ENCODE results near the gene SMAD3.

Gene SMAD3

GRCh38 chr15:67127965-67128364 is 62.6 kb downstream of the SMAD3 start:
- DNase-seq = no peak

DNA sequence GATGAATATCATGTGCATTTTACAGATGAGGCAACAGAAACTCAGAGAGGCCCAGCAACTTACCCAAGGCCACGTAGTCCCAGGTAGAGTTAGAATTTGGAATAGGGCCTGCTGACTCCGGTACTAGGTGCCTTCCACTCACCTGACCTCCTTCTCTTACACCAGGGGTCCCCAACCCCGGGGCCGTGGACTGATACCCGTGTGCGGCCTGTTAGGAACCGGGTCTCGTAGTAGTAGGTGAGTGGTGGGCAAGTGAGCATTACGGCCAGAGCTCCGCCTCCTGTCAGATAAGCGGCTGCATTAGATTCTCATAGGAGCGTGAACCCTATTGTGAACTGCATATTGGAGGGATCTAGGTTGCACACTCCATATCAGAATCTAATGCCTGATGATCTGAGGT is 64.8 kb downstream of the SMAD3 start:
- no peak for DNase-seq

DNA sequence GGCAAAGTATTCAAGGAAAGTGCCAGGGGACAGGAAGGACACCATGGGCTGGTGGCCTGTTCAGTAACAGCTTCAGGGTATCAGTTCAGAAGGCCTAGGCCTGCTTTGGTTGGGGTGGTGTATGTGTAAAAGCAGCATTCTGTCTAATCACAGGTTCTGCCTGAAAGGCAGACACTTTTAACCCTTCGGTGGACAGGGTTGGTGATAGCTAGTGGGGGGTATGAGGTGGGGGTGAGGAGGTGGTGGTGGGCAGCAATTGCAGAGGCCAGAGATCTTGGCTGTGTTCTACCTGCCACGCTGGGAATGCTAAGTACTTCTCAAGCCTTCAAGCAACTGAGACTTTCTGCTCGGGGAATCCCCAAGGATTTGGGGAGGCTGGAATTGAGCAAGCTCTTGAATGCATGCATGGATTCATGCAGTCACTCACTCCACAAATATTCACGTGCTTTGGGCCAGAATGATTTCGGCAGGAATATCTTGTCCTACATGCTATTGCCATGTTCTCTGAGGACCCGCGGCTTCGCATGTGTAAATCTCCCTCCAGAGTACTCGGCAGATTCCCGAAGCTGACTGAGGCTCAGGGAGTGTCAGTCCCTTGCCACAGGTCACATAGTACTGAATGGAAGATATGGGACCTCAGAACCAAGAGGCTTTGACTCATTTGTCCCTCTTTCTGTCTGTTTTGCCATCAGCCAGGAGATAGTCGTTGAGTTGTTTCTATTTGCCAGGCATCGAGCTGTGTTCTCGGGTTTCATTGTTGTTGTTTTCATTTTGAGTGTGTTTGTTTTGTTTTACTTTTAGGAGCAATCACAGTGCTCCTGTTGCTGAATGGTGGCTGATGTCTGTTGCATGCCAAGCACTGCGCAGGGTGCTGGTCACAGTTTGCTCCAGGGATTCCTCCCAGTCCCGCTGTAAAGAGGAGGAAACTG is 65.5 kb downstream of the SMAD3 start:
- no peak for DNase-seq

- DNase-seq = no peak
Observed at GRCh38 chr15:67132276-67132675, 66.9 kb downstream of the SMAD3 start.

DNA sequence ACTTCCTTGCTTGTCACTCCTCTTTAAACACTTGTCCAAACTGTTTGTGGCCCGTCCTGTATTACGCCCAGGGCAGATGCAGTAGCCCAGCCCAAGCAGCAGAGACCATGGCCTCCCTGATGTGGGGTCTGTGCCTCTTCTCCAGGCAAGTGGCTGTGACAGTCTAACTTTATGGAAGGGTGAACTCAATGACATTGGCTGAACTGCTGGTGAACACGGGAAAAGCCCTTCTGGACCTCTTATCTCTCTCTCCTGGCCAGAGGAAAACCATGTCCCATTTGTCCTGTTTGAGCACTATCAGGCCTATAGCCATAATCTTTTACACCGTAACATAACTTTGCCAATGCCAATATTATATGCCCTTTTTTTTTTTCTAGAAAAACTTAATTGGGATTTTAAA is 67.6 kb downstream of the SMAD3 start:
- no peak for DNase-seq

- no peak for DNase-seq
Observed at GRCh38 chr15:67133738-67134066, 68.3 kb downstream of the SMAD3 start.

GRCh38 chr15:67134067-67134838 is 68.9 kb downstream of the SMAD3 start:
- DNase-seq = no peak

DNA sequence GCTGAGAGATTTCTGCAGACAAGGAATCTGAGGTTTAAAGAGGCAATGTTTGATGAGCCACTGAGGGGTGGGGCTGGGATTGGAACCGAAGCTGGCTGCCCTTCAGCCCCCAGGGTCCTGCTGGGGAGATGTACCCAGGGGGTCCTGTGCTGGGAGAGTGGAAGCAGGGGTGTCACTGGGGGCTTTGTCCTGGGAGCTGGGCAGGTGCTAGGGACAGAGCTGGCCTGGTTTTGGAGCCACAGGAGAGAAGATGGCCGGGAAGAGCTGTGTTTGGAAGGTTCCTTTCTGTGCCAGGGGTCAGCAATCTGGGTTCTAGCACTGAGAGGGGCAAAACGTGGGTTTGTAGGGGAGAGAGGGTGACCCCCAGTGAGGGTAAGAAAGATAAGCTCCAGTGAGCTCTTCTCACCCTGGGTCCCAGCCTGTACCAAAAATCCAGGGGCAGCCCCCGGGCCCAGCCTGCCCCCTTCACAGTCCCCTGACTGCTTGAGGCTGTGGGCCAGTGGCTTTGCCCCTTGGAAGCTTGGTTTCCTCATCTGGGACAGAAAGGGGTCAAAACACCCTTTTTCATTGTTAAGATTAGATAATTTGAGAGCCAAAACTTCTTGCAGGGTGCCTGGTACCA is 69.6 kb downstream of the SMAD3 start:
- DNase-seq = no peak

DNA sequence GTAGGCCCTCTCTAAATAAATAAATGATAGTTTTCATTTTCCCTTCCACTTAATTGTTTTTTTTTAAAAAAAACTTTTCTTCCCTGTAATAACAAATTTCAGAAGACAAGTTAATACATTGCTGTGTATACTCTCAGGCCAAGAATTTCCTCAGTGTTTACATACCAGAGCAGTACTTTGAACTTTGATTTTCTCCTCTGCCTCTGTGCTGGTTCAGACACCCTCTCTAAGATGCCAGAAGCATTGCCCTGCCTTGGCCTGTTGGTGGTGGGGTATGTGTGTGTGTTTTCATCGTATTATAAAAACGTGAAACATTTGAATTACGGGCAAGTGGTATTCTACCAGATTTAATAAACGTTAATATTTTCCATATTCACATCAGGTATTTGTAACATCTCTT is 70.1 kb downstream of the SMAD3 start:
- DNase-seq = no peak

DNA sequence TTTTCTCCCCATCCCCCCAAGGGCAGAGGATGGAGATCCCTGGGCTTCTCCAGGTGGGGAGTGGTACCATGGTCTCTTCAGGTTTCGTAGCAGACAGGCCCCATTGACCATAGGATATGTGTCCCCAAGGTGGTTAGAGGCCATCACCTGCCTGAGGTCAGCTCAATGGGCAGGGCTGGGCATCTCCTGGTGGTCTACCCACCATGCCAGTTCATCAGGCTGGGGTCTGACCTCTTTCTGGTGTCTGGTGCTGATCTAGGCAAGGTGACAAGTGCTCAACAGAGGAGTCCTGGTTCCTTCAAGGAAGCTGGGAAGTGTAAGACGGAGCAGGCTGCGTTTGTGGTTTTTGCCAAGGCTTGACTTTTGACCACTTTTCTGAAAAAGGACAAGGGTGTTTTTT is 71.4 kb downstream of the SMAD3 start:
- DNase-seq = no peak

DNA sequence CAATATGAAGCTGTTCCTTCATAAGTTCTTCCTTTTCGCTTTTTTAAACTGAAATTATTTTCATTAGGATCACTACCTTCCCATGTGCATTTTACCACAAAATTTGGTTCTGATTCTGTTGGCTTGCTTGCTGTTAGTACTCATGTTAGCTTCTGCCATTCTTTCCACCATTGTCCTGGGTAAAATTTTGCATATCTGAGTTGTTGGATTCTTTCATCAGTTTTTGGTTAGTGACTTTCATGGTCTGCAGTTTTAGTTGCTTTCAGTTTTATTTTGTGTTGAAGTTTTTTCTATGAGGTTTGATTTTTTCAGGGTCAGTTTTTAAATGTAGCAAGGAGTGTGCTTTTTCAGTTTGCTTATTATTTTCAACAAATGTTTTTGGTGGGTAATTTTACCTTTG is 71.9 kb downstream of the SMAD3 start:
- no peak for DNase-seq

DNA sequence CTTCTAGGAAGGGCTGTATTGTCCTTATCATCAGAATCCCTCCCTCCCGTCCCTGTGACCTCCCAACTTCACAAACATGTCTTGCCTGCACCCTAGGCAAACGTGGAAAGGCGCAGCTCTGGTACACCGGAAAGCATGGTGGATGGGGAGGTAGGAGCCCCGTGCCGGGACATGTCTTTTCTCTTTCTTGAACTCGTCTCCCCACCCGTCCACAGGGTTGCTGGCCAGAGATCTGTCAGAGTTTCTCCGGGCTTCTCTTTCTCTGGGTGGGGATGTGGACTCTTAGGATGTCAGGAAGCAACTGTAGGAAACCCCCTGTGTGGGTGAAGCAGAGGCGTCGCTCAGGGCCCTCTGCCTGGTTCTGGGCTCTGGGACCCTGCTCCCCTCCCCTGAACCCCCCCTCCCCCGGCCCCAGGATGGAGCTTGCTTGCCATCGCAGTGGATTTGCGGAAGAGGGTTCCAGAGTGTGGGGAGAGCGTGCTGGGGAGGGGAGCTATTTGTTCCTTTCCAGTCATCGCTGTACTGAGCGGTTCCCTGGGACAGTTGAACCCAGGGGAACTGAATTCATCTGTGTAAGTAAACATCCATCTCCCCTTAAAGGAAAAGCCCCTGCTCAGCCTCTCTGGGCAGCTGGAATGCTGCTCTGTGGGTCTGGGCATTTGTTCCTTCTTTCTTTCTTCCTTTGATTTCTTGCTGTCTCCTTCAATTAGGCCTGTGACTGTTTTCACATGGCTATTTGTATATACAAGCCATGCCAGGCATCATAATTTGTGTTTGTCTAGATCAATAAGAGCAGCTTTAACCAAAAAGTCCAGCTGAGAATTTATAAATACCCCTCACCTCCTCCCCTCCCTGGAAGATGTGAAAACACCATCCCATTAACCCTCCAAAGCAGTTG is 72.8 kb downstream of the SMAD3 start:
- DNase-seq = no peak

DNA sequence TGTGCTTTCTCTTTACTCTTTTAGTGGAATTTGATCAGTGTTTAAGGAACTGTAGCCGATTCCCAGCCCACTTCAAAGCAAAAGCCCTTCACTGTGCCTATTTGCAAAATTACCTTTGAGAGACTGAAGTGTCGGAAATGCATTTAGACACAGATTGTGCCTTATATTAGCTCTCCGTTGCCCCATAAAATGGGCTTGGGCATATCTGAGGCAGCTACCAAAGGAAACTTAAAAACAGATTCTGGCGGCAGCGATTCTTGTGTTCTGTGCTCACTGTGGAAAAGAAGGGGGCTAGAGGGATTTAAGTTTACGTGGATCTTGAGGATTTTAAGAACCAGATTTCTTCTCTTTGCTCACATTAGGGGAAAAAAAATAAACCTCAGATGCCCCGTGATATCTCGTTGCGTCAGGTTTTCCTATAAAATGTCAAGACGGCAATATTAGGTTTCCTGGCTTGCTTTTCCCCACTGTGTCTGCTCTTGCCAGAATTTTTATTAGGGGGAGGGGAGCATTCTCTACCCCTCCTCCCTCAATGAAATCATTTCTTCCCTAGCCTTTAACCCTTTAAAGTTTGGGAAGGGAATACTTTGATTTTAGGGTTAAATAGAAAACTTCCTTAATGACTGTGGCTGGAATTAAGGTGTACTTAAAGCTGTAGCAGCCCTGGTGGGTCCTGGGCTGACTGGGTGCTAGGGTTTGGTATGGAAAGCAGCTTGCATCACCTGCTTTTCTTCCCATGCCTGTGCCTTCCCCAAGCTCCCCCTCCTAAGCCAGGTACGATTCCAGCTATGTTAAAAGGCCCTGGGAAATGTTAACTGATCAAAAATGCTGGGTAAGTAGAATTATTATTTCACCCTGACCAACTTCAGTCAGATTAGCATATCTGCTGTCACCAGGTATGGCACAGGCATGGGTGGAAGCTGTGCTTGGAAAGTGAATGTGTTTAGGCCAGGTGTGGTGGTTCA is 73.8 kb downstream of the SMAD3 start:
- DNase-seq = no peak

DNA sequence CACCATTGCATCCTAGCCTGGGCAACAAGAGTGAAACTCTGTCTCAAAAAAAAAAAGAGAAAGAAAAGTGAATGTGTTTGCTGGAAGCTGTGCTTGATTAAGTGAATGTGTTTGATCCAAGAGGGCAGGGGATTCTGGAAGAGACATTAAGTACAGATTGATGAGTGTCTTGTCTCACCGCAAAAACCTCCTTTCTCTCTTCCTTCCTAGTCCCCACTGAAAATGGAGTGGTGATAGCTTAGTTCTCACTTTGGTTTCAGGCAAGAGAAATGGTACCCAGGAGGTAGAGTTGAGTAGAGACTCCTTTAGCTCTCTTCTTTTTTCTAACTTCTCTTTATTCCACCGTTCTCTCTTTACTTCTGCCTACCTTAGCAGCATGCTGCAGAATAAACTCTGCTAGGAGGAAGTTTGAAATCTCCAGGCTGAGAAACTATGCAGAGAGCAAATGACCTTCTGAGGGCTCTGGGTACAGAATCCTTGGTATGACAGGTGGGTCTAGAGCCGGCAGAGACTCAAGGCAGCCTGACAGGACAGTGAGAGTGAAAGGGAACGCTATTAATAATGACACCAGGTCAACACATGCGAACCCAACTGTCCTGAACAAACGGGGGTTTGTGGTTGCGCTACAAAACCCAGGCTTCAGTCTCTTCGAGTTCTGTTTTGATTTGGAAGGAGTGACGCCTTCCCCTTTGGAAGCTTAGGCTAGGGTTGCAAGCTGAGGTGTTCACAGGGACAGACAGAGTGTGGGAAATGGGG is 74.9 kb downstream of the SMAD3 start:
- no peak for DNase-seq

DNA sequence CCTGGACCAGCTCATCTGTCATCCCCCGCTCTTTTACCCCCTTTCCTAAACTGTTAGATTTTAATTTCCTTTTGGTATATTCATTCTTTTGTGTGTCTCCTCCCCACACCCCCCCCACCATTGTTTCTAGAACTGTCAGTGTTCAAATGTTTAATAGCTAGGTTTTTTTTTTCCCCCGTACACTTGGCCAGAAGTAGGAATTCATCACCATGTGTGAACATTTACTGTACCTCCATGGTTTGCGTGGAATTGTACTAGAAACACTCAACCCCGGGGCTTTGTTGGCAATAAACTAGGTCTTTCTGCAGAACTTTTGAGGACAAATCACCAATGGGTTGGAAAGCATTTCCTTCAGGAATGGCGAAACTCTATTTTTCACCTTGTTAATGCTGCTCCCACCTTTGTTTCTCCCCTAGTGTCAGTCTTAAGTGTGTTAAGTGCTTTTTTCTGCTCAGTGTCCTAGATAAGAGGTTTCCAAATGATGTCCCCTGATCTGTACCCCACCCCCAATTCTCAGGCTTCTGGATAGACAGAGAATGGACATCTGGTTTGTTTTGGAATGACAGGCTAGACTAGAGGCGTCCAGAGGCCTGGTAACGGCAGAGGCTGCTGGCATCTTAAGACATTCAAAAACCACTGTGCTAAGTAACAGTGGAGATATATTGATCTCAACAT is 76.8 kb downstream of the SMAD3 start:
- DNase-seq = no peak

GRCh38 chr15:67142767-67143100 is 77.3 kb downstream of the SMAD3 start:
- DNase-seq = no peak

DNA sequence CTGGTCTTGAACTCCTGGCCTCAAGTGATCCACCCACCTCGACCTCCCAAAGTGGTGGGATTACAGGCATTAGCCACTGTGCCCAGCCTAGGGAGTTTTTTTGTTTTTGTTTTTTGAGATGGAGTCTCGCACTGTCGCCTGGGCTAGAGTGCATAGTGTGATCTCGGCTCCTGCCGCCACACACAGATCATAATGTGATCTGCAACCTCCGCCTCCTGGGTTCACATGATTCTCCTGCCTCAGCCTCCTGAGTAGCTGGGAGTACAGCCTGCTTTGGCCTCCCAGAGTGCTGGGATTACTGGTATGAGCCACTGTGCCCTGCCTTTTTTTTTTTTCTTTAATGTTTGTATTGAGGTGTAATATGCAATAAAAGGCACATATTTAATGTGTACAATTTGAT is 78.2 kb downstream of the SMAD3 start:
- no peak for DNase-seq

DNA sequence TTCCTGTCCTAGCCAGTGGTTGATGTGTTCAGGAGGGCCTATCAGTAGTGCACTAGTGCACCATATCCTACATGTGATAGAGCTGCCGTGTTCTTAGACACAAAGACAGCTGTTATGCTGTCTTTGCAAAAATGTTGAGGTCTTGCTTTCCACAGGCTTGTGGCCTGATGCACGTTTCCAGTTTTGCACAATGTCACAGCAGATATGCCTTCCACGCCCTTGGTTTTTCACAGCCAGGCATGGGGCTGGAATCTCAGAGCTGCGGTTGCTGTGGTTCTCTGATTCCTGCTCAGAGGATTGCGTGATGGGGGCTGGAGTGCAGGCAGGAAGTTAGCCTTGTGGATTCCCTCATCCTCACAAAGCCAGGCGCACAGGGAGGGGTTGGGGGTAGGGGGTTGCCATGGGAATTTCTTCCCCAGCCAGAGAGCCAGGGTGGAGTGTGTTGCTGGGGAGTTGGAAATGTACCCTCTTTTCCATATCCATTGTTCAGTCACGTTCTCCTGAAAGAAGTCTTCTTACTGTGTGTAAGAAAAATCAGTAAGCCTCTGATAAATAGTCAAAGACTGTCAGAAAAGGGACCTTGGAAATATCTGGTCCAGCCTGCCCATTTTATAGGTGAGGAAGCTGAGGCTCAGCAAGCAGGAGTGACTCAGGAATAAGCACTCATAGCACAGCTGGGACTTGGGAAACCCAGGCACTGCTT is 79.4 kb downstream of the SMAD3 start:
- DNase-seq = no peak

DNA sequence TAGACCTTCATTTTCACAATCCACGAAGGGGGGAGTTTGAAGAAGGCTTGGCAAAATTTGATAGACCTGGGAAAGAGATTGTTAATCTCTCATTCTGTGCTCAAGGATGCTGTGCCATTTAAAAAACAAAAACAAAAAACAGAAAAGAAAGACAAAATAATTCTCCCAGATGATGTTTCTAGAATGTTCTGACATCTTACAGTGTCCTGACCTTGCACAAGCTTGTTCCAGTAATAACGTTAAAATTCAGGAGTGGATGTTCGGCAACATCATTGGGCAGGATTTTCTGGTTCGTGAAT is 79.9 kb downstream of the SMAD3 start:
- DNase-seq = no peak

DNA sequence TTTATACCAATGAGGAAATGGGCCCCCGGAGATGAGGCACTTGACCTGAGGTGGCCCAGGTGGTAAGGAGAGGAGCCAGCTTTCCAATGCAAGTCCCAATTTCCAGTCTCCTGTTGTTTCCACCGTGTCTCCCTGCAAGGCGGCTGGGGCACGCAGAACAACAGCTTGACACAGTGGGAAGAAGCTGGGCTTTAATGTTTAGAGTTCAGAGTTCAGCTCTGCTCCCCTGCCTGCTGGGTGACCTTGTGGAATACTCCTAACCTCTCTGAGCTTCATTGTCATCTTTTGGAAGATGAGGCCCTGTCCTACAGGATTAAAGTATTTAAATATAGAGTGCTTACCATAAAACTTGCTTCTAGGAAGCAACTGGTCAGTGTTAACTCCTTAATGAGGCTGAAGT is 80.3 kb downstream of the SMAD3 start:
- DNase-seq = no peak

Measured in AML-193 (cell line).